Heart left ventricle (tissue), 16 donors: Measurements from ENCODE around the gene USP7. TPM values are rescaled to one million over a fixed set of nuclear protein-coding genes. Genes with fewer than 3 reads are reported as not detected.

Experiments used
- ATAC-seq, 4 donors: fragments of 200-7000 bp; cut with Tn5 transposase; one replicate each; pipeline ENCODE4 v1.9.1; 2020 to 2022; ENCODE audit warnings: moderate library complexity in 4 of 4, mild to moderate bottlenecking in 3 of 4, moderate number of reproducible peaks in 1 of 4
- DNase-seq, 5 donors: peaks; one replicate each; pipeline ENCODE4 v3.0.0-alpha.2; 2020
- H3K27ac ChIP-seq, 12 donors: fragments of 200-600 bp; sonication (generic) in 4 of 12; one replicate each; pipeline versions ENCODE4 v1.5.0 to v1.8.0; 2016 to 2022; ENCODE audit warnings: mild to moderate bottlenecking in 2 of 12
- H3K27me3 ChIP-seq, 9 donors: fragments of 200-600 bp; sonication (generic) in 2 of 9; one replicate each; pipeline versions ENCODE4 v1.5.1 to v1.8.0; 2016 to 2022; ENCODE audit warnings: mild to moderate bottlenecking in 3 of 9
- H3K36me3 ChIP-seq, 9 donors: fragments of 200-600 bp; sonication (generic) in 2 of 9; one replicate each; pipeline versions ENCODE4 v1.5.0 to v1.8.0; 2018 to 2022; ENCODE audit warnings: mild to moderate bottlenecking in 2 of 9
- H3K4me1 ChIP-seq, 12 donors: fragments of 200-600 bp; sonication (generic) in 4 of 12; one replicate each; pipeline versions ENCODE4 v1.5.0 to v1.8.0; 2016 to 2022; ENCODE audit warnings: mild to moderate bottlenecking in 3 of 12
- H3K4me3 ChIP-seq, 12 donors: fragments of 200-600 bp; sonication (generic) in 4 of 12; one replicate each; pipeline versions ENCODE4 v1.5.0 to v1.8.0; 2017 to 2022; ENCODE audit warnings: mild to moderate bottlenecking in 9 of 12, moderate library complexity in 4 of 12
- H3K9me3 ChIP-seq, 12 donors: fragments of 200-600 bp; sonication (generic) in 4 of 12; one replicate each; pipeline versions ENCODE4 v1.5.0 to v1.8.0; 2016 to 2022; ENCODE audit warnings: mild to moderate bottlenecking in 1 of 12
- CTCF ChIP-seq, 12 donors: fragments of 200-600 bp; sonication (generic) in 4 of 12; IDR thresholded peaks; one replicate each; pipeline versions ENCODE4 v1.5.0 to v1.8.0; 2018 to 2022; ENCODE audit warnings: antibody characterized with exemption in 12 of 12, mild to moderate bottlenecking in 5 of 12
- POLR2A ChIP-seq, 2 donors: fragments of 450-650 bp; IDR thresholded peaks; one replicate each; pipeline ENCODE4 v1.6.1; 2017; ENCODE audit warnings: antibody characterized with exemption in 2 of 2, mild to moderate bottlenecking in 2 of 2, moderate library complexity in 2 of 2
- WGBS, 4 donors: extraction: QIAGEN DNeasy Blood & Tissue Kit in 2 of 4; methylation state at CpG; one replicate each; pipeline versions ENCODE4 v1.1.5 to v1.1.7; 2013 to 2018; 5-methylcytosine and 5-hydroxymethylcytosine counted together
- intact Hi-C, 10 donors: fragments of 100-400 bp; cut with DNase I; formaldehyde crosslinking; loops; one replicate each; pipeline versions ENCODE4 v1.11.1 to v1.14.2; 2022
- polyA plus RNA-seq, 2 donors: library from polyadenylated mRNA; stranded (reverse); fragments of 200-250 nt; gene quantifications; one replicate each; pipeline ENCODE4 v1.2.3, GENCODE V29; 2013
- total RNA-seq, 9 donors: library from RNA; depleted of rRNA in 2 of 9; stranded (reverse); fragments of >200 nt in 2 of 9; fragmentation: NEBNext Ultra II Directional in 3 of 9; extraction: Animal tissue kit (Norgen Biotek cat#: 25700) in 3 of 9; gene quantifications; one replicate each; pipeline versions ENCODE4 v1.1.0 to v1.2.4, GENCODE V29; 2016 to 2023
- donor health status: ischemic (EF 13 %, LVEDD 7.1; RV severe dilation, severe dysfunction).
- donor health status: healthy with polysubstance abuse.
- donor health status: DM: no; HTN: yes; CAD: no.
- donor health status: DM: no; HTN: no; CAD: no.
- donor health status: ischemic (EF 25% LVEDD 6.9; RV normal size, moderate dysfunction).
- donor health status: ischemic (EF 25% LVEDD 5.7; RV mildly dilated, moderate dysfunction).
- donor health status: healthy.
- donor health status: DM: yes; HTN: yes; CAD: no.
- donor health status: ischemic (EF 35%, LVEDD 5.7; RV mildly dilated, moderate dysfunction).
- donor health status: nonischemic (EF 11% LVEDD 7.7; RV severe dilation, severe dysfunction).
- donor health status: DM: yes; HTN: yes; CAD: no.
- donor health status: PGD.
- donor health status: ischemic (EF 29% LVEDD 5.4; RV normal size, mild dysfunction).
- donor health status: nonischemic (EF 23%, LVEDD 6.1; RV moderate dilation, normal function).

Gene USP7
- total and polyA plus RNA-seq, 11 donors: 20.3 to 86.5 (median 66.2) TPM

- Histone ChIP-seq H3K36me3 (no peaks in the 10 kb centered on the region), H3K4me3 (no peak overlapping the region), H3K27me3 (no peaks in the 10 kb centered on the region), H3K4me1 (peaks cover 0 to 15% (median 4%) of the 10 kb centered on the region in 12 donors), H3K9me3 (no peaks in the 10 kb centered on the region), H3K27ac (peak overlapping the region in 1 of 12 donors; percentile 60)
- no peak for ATAC-seq
- peak in 1 of 5 donors; percentile 42 for DNase-seq
- intact Hi-C loops: loop anchor here in 2 of 10 donors (10.0 kb wide), 1 partner anchor 128 kb away; the partner anchor contains the start of gene HAPSTR1 (in 2 of the 2)
- TF ChIP-seq POLR2A (IDR thresholded peaks at IDR 0.05) (no peak), CTCF (IDR thresholded peaks at IDR 0.05) (no peak)
- WGBS, 4 donors: 58 to 68% (median 63%) methylated on average over 8 of the region's 8 CpGs
Measured at GRCh38 chr16:8967132-8967821, 3.6 kb upstream of the USP7 start.

- Histone ChIP-seq H3K36me3 (no peaks in the 10 kb centered on the region), H3K27me3 (no peaks in the 10 kb centered on the region), H3K4me3 (no peak overlapping the region), H3K27ac (peak overlapping the region in 1 of 12 donors; percentile 60), H3K9me3 (no peaks in the 10 kb centered on the region), H3K4me1 (peaks cover 0 to 20% (median 9%) of the 10 kb centered on the region in 12 donors)
- TF ChIP-seq POLR2A (IDR thresholded peaks at IDR 0.05): no peak
- no peak for TF ChIP-seq CTCF (IDR thresholded peaks at IDR 0.05)
- no peak for ATAC-seq
- intact Hi-C loops: loop anchor here in 2 of 10 donors (10.0 kb wide), 1 partner anchor 128 kb away; the partner anchor contains the start of gene HAPSTR1 (in 2 of the 2)
- 77 to 85% (median 79%) methylated on average over 3 of the region's 3 CpGs for WGBS, 4 donors
- no peak for DNase-seq
Measured at GRCh38 chr16:8966817-8967131, 3.1 kb upstream of the USP7 start.

- Histone ChIP-seq H3K4me1 (peaks cover 0 to 43% (median 32%) of the 10 kb centered on the region in 12 donors), H3K9me3 (no peaks in the 10 kb centered on the region), H3K27ac (peak overlapping the region; percentile 19 to 93 (median 82)), H3K4me3 (peak overlapping the region; percentile 32 to 94 (median 66)), H3K36me3 (no peaks in the 10 kb centered on the region), H3K27me3 (no peaks in the 10 kb centered on the region)
- DNase-seq: no peak
- intact Hi-C loops: loop anchor here in 3 of 10 donors (5.0 to 10.0 kb wide), 5 partner anchors 37 to 342 kb away; partner anchors contain the start of genes HAPSTR1 (in 3 of the 3) and METTL22 (in 1 of the 3)
- no peak for TF ChIP-seq POLR2A (IDR thresholded peaks at IDR 0.05)
- no peak for TF ChIP-seq CTCF (IDR thresholded peaks at IDR 0.05)
- no peak for ATAC-seq
- WGBS, 4 donors: 60 to 69% (median 64%) methylated on average over 6 of the region's 6 CpGs
Measured at GRCh38 chr16:8964462-8964861, 756 bp upstream of the USP7 start.

- peak overlapping the region; percentile 63 to 95 (median 80) for H3K4me3 ChIP-seq
- ATAC-seq: no peak
- H3K27ac ChIP-seq: peak overlapping the region in 11 of 12 donors; percentile 33 to 93 (median 72)
- H3K36me3 ChIP-seq: no peaks in the 10 kb centered on the region
- H3K9me3 ChIP-seq: no peaks in the 10 kb centered on the region
- intact Hi-C loops: loop anchor here in 3 of 10 donors (5.0 to 10.0 kb wide), 5 partner anchors 36 to 341 kb away; partner anchors contain the start of genes HAPSTR1 (in 3 of the 3) and METTL22 (in 1 of the 3)
- no peaks in the 10 kb centered on the region for H3K27me3 ChIP-seq
- 0 to 2% (median 1%) methylated on average over 5 to 146 of the region's 146 CpGs for WGBS, 4 donors
- TF ChIP-seq CTCF (IDR thresholded peaks at IDR 0.05): no peak
- no peak for TF ChIP-seq POLR2A (IDR thresholded peaks at IDR 0.05)
- peak in 1 of 5 donors; percentile 28 for DNase-seq
- peaks cover 1 to 56% (median 44%) of the 10 kb centered on the region in 12 donors for H3K4me1 ChIP-seq
Measured at GRCh38 chr16:8963010-8963820, 491 bp downstream of the USP7 start.
